GM18519 (cell line): ENCODE data around the gene PXDN.

ENCODE experiments used
- ATAC-seq: cut with Tn5 transposase; IDR thresholded peaks from one replicate; pipeline ENCODE4 v1.9.1; 2021; ENCODE audit warnings: mild to moderate bottlenecking, moderate library complexity; ENCODE audit not compliant: unreplicated experiment, low FRiP score

The PXDN gene

DNA sequence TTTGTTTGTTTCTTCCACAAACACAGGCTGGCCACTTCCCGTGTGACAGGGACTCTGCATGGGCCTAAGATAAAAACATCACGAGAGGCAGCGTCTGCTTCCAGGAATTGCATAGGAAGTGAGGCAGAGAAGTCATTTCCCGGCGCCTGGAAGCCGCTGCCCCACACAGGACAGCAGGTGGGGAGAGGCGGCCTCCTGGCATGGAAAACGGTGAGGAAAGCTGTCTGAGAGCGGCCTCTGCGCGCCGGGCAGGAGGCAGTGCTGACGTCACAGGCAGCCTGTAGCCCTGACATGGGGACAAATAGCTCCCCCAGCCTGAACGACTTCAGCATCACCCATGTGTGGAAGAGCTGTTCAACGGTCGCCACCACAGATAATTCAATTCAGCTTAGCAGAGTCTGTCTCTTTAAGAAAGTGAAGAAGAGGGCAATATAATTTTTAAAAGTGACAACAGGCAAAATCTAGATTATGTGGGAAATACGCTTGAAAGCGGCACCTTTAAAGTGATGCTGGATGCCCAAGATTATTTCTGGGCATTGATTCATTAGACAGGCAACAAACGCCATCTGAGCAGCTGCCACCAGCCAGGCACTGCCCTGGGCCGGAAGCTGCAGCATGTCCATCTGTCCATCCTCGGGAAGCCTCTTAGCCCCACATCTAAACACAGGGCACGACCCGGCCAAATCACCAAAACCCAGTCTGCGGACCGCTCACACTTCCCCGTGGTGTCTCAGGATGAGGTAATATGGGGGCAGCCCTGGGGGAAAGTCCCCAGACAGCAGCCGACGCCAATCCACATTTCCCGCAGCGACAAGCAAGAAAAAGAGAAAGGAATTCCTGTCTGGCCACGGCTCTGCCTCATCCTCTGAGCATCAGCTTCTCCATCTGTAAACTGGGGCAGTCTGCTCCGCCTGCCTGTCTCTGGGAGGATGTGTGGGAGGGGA lies 138.9 kb downstream of the PXDN start:
- no peak for ATAC-seq

DNA sequence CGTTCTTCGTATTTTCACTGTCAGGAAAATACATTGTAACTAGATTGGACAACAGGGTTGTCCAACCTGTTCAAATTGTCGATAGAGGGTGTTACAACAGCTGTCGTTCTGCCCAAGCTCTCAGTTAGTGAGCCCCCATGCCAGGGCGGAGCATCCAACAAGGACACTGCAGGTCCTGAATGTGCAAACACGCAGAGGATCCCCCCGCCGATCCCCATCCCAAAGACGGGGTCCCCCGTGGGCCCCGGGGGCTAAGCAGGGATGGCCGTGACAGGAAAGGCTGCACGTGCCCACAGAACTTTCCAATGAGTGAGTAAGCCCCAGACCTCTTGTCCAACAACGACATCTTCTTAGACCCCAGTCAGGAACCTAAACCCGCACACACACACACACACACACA lies 140.8 kb downstream of the PXDN start:
- no peak for ATAC-seq

DNA sequence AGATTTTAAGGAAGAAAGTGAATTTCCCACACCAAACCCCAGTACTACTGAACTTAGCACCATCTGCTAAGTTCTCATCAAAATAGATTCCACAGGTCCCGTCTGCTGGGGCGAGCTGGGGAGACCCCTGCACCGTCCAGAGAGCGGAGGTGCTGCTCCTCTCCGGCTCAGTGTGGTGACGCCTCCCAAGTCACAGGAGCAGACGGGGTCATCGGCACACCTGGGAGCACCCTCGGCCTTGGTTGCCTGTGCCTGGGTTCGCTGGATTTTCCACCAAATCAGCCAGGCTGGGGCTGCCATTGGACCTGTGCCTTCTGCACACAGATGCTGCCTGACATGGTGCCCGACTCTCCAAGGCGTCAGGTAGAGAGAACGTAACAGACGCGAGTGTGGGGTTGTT lies 141.3 kb downstream of the PXDN start:
- no peak for ATAC-seq

DNA sequence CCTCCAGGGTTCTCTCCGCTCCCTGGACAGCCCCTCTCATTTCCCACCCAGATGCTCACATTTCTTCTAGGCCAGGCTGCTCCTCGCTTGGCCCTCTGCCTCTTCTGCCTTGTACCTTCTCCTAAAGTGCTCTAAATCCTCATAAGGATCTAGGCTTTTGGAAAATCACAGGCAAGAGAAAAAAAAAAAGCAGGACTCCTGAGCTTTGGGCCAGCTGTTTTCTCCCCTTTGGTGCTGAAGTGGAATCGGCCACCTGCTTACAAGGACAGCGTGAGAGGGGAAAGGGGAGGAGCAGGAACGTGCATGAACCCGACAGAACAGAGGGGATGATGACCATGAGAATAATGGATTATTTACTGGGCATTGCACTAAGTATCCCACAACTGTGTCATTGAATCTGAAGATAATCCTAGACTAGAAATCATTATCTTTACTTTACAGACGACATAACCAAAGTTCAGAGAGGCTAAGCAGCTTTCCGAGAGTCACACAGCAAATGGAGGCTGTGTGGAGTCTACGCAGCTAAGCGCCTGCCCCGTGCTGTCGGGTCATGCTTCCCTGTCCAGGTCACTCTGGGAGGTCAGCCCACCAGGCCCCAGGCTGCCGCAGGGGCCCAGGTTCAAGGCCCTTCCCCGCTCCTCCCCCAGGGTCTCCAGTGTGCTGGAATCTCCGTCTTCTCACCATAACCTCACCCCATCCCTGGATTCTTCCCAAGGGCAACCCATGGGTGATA lies 141.9 kb downstream of the PXDN start:
- no peak for ATAC-seq

DNA sequence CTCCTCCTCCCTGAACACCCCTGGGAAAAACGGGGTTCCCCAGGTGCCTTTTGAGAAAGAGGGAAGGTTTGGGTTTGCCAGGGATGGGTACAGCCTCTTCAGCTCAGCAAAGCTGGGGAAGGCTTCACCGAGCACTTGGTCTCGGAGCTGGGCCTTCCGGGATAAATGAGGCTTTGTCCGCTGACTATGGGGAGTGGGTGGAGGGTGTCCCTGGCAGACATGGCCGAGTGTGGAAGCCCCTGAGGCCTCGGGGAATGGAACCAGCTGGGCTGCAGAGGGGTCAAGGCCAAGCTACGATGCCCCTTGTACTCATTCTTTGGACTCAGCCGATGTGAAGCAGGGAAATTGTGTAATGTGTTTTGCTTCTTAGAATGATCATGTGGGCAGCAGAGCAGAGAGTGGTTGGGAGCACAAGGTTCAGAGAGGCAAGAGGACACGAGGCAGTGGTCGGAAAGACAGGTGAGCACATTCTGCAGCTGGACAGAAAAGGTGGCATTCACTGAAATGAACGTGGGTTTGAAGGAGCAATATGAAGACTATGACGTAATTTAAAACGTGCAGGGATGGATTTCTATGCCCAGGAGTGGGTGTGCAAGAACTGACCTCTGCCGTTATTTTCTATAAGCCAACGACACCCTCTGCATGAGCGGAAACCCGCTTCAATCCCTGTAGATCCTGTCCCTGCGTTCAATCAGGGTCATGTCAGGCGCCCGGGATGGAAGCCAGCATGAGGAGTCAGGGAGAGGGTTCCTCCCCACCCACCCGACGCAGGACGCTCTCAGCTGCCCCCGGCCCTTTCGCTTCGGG lies 142.6 kb downstream of the PXDN start:
- no peak for ATAC-seq

DNA sequence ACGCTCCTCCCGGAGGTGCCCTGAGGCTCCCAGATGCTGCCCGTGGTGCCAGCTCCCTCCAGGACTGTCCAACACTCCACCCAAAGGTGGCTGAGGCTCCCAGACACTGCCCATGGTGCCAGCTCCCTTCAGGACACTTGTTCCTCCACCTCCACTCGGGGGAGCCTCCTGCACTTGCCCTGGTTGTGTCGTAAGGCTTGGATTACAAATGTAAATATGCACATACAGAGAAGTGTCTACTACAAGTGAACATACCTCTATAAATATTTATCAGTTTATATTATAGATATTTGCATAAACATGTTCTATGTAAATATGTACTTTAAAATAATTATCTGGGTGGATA lies 143.3 kb downstream of the PXDN start:
- ATAC-seq: no peak

DNA sequence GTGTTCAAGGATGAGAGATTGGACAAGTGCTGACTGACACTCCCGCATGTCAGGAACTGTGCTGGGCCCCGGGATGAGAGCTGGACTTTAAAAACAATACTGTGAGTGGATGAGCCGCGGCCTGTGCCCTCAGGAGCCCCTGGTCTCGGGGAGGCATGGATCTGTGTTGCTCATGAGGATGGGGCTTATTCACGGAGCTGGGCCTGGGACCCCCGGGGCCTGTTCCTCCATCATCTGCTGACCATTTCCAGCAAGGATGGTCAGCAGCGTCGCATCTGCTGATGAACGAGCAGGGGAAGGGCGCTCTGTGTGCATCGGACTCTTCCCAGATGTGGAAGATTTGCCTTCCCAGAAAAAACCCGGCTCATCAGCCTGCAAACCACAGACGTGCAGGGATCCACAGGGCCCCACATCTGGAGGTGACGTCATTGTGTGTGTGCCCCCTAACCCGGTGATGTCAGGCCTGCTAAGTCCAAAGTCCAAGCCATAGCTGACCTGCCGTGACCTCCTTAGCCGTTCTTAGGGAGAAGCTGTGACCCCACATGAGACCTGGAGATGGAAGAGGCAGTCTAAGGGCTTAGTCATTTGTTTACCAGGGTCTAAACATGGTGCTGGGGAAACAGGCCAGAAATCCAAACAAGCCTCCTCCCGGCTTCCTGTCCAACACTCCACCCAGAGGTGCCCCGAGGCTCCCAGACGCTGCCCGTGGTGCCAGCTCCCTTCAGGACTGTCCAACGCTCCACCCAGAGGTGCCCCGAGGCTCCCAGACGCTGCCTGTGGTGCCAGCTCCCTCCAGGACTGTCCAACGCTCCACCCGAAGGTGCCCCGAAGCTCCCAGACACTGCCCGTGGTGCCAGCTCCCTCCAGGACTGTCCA lies 143.9 kb downstream of the PXDN start:
- ATAC-seq: no peak

DNA sequence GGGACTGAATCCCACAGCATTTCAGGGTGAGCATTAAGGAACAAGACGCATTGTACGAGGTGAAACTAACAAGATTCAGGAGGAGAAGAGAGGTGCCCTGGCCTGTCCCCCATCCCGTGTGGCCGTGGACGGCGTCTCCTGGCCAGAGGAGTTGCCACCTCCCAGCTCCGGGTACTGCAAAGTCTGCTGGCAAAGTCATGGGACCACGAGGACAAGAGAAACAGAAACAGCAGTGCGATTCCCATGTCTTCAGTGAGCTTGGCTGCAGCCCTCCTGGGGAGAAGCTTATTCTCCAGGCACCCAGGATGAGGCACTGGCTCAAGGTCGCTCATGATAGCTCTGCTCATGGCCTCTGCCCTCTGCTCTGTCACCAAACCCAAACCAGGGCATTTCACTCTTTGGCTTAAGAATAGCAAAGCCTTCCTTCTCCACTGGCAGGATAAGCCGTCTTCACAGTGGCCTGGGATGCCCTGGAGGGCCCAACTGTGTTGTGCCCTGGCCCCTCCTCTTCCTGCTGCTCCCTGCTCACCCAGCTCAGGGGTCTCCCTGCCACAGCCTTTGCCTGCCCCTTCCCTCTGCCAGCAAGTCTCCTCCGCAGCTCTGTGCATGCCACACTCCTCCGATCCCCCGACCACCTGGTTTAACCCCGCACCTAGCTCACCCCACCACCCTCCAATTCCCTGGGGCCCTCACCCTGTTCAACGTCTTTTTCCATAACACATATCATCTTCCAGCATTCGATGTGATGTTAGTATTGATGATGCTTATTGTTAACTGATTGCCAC lies 144.8 kb downstream of the PXDN start:
- ATAC-seq: no peak

DNA sequence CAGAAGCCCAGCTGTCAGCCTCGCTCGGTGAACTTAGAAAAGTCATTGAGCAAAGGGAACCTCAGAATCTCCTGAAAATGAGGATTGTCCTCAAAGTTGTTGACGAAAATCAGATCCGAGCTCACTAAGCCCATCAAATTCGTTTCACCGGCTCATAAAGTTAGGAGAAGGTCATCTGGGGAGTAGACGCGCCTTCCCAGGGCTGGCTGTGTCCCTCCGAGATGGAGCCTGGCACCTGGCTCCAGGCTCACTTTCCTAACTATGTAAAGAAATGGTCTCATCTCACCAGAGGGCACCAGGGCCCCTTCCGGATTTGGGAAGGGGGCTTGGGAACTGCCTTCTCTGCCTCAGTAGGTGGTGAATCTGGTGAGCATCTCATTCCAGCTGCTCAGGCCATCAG lies 145.5 kb downstream of the PXDN start:
- ATAC-seq: no peak

DNA sequence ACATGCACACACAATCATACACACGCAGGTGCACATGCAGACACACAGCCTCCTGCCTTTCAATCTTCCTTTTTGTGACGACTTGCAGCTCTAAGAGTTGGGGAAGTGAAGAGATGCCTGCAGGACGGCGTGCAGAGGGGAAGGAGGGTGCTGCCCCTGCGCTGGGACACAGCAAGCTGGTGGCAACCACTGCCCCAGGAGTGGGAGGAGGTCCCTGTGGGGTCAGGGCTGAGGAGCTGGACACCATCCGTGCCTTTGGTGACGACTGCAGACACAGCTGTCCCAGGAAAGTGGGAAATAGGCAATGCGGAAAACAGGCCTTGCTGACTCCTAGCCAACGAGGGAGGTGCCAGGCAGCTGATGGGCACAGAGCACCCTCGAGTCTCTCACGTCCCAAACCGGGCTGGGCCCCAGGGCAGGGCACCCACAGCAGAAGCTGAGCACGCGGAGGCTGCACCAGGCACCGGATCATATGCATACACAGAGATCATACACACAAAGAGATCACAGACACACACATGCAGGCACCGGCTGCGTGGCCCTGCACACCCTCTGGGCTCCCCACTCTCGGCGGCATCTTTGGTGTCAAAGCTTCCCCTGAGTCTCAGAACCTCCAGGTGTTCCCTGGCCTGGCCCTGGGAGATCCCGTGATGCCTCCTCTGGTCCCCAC lies 146.1 kb downstream of the PXDN start:
- ATAC-seq: no peak

DNA sequence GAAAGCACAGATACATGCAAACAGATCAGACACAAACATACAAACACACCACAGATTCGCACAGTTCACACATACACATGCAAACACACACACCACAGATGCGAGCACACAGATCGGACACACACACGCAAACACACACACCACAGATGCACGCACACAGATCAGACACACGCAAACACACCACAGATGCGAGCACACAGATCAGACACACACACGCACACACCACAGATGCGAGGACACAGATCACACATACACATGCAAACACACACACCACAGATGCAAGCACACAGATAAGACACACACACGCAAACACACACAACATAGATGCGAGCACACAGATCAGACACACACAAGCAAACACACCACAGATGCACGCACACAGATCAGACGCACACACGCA lies 149.0 kb downstream of the PXDN start:
- ATAC-seq: no peak

DNA sequence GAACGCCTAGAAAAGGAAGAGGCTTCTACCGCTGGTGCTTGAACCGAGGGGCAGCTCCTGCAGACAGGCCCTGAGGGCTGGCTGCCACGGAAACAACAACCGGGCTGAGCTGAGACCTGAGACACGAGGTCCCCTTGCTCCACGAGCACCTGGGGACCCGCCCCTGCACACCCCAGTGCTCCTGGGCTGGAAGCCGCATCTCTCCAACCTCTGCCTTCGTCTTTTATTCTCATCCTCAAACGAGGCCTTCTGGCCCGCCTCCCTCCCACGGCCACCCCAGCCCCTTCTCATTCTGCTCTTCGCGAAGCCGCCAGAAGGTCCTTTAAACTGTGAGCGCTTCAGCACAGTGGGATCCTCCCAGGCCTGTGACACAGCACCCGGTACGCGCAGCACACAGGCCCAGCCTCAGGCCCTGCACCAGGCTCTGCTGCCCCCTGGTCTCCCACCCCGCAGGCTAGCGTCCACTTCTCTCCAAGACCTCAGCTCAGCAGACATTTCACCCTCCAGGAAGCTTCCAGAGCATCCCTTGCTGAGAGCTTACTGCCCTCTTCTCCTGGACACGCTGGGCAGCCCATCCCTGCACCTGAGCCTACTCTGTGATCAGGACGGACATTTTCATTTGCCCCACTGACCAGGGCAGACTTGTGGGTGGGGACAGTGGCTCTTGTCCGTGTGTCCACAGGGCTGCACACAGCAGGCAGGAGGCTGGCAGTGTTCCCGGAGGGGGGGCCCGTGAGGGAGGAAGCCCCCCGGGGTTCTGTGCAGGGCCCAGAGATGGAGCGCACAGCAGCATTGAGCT lies 149.7 kb downstream of the PXDN start:
- no peak for ATAC-seq

DNA sequence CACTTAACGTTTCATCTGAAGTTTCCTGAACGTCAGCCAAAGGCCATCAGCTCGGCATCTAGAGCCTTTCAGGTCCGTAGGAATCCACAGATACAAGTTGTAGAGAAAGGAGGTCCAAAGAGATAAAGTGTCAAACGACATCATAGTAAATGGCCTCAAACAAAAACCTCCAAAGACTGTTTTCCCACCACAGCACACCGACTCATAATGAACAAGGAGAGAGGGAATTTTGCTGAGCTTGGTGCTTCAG lies 150.3 kb downstream of the PXDN start:
- ATAC-seq: no peak

DNA sequence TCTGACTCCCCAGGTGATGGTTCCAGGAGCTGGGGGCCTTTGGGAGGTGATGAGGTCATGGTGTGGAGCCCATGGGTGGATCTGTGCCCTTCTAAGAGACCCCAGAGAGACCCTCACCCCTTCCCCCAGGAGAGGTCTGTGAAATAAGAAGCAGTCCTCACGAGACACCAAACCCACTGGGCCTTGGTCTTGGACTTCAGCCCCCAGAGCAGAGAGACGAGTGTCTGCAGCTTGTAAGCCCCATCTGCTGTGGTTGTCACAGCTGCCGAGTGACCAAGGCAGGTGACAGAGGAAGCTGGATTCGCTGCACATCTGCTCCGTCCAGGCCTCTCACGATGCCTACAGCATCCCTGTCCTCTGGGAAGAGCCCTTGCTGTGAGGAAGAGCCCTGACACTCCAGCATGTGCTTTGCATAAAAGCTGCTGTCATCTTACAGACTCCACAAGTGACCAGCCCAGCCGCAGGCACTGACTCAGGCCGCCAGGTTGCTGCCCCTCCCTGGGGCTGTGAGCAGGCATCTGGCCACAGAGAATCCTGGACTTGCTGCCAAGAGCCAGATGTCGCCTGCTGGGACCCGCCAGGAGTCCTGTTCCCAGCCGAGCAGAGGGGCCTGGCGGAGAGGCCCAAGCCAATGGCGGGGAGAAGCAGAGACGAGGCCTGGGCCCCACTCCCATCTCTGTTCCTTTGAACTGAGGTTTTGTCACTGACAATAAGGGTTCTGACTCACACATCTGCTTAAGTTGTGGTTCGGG lies 150.8 kb downstream of the PXDN start:
- ATAC-seq: no peak

DNA sequence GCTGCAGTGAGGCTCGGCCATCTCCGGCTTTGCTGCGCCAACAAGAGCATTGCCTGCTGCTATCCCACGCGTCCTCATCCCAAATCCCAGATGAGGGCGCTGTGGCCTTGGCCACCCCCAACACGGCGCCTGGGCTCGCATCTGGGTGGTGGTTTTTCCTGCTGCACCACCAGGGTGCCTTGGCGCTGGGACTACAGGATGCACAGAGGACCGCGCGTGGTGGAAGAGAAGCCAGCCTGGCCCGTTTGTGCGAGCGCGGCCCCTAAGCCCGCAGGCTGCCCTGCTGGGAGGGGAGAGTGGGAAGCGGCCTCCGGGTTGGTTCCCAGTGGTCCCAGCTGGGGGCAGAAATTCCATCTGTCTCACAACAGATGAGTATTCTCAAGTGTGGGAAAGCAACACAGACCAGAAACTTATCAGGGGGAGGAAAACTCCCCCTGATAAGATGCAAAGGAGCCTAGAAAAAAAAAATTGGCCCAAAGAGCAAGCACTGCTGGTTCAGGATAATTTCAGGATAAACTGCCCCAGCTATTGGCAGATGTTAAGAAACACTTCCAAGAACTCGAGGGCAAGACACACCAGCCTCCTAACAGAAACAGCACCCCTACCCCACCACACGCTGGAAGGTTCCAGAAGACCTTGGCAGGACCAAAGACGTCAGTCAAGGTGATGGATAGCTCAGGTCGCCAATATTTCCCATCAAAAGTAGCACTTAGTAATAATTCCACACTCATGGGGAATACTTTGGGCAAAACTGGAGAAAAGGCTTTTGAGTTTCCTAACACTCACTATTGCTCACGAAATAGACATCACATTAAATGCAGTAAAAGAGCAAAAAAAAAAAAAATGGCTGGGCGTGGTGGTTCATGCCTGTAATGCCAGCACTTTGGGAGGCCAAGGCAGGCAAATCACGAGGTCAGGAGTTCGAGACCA lies 152.1 kb downstream of the PXDN start:
- no peak for ATAC-seq

DNA sequence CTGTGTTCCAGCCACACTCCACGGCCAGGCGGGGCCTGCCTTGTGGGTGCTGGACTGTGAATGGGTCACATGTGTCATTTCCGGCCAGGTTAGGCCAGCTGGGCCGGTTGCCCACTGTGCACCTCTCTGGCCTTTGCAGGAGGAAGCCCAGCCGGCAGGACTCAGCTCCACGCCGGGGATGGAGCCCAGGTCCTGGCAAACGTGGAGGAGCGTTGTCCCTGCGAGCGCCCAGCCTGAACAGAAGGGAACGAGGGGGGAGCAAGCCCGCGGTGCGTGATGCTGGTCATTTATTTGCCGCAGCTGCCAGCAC lies 152.9 kb downstream of the PXDN start:
- no peak for ATAC-seq
